Activated CD4-positive, alpha-beta T cell treated with anti-CD3 and anti-CD28 coated beads for 36 hours (primary cell): ENCODE measurements around the gene FAM171A1. TPM values are rescaled to one million over a fixed set of nuclear protein-coding genes. Genes with fewer than 3 reads are reported as not detected.
"Not testable (repeated sequence)": the region's sequence is repeated elsewhere in the genome, so short reads cannot be mapped to it uniquely, and the experiment has no call there.

Experiments used
- ATAC-seq: fragments of 200-7000 bp; cut with Tn5 transposase; one replicate; pipeline ENCODE4 v1.10.0; 2021; ENCODE audit warnings: mild to moderate bottlenecking, moderate library complexity
- CTCF ChIA-PET: fragments of 350-600 bp; sonication (Branson Sonifier 250); formaldehyde crosslinking; loops from one replicate; lab custom pipeline; 2021; ENCODE audit warnings: antibody characterized with exemption; lab: Charles Lee
- POLR2A ChIA-PET: fragments of 350-600 bp; sonication (Branson Sonifier 250); formaldehyde crosslinking; loops from one replicate; lab custom pipeline; 2021; ENCODE audit warnings: antibody characterized with exemption, inconsistent platforms; lab: Charles Lee
- DNase-seq: peaks from one replicate; pipeline ENCODE4 v3.0.0-alpha.2; 2020
- H3K27ac Mint-ChIP-seq: one replicate; pipeline ENCODE4 v1.8.0; 2021; ENCODE audit warnings: mixed read lengths
- H3K27me3 Mint-ChIP-seq: one replicate; pipeline ENCODE4 v1.8.0; 2021; ENCODE audit warnings: mixed read lengths
- H3K36me3 Mint-ChIP-seq: one replicate; pipeline ENCODE4 v1.8.0; 2021; ENCODE audit warnings: low read depth, mixed read lengths
- H3K4me1 Mint-ChIP-seq: one replicate; pipeline ENCODE4 v1.8.0; 2021; ENCODE audit warnings: mixed read lengths
- H3K4me3 Mint-ChIP-seq: one replicate; pipeline ENCODE4 v1.8.0; 2021; ENCODE audit warnings: mild to moderate bottlenecking, moderate library complexity, mixed read lengths
- H3K9me3 Mint-ChIP-seq: one replicate; pipeline ENCODE4 v1.8.0; 2021; ENCODE audit warnings: low read depth, mixed read lengths
- intact Hi-C, 2 experiments: fragments of 100-400 bp; cut with DNase I in 1 of 2; cut with micrococcal nuclease in 1 of 2; formaldehyde crosslinking; loops; one replicate each; pipeline versions ENCODE4 v1.14.2 to v1.15.1; 2022 to 2024; cut with DNase I, micrococcal nuclease
- total RNA-seq, 2 experiments: library from RNA; stranded (reverse); gene quantifications; one replicate each; pipeline ENCODE4 v1.2.3, GENCODE V29; 2021

The FAM171A1 gene
- total RNA-seq, 2 experiments from 2014 or later = 4.1 to 5.8 TPM

DNA sequence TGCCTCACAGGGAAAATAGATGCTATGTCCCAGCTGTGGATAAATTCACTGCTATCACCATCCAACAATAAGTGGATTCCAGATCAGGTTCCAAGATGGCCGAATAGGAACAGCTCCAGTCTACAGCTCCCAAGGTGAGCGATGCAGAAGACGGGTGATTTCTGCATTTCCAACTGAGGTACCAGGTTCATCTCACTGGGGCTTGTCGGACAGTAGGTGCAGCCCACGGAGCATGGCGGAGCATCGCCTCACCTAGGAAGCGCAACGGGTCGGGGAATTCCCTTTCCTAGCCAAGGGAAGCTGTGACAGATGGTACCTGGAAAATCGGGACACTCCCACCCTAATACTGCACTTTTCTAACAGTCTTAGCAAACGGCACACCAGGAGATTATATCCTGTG is 101.3 kb downstream of the FAM171A1 start:
- H3K27me3 Mint-ChIP-seq, intact Hi-C loops, H3K4me1 Mint-ChIP-seq, H3K27ac Mint-ChIP-seq, ATAC-seq, H3K36me3 Mint-ChIP-seq, H3K9me3 Mint-ChIP-seq, H3K4me3 Mint-ChIP-seq, POLR2A ChIA-PET, CTCF ChIA-PET, DNase-seq: not testable (repeated sequence)

DNA sequence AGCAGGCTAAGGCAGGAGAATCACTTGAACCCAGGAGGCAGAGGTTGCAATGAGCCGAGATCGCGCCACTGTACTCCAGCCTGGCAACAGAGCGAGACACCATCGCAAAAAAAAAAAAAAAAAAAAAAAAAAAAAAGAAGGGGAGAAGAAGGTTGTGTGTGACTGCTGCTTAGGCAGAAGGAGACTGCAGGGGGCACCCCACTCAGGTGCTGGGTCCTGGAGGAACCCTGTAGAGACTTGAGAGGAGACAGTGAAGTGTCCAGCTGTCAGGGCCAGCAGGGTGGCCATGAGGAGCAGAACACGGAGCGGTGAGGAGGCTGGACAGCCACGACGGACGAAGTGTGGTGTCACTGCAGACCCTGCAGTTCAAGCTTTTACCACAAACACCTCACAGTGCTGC is 103.6 kb downstream of the FAM171A1 start:
- H3K36me3 Mint-ChIP-seq = peaks cover 3% of the 10 kb centered on the region
- intact Hi-C loops = no loop called here
- H3K27ac Mint-ChIP-seq = no peak overlapping the region
- H3K4me3 Mint-ChIP-seq = no peak overlapping the region
- H3K9me3 Mint-ChIP-seq = peaks cover 6% of the 10 kb centered on the region
- DNase-seq = no peak
- no peaks in the 10 kb centered on the region for H3K4me1 Mint-ChIP-seq
- CTCF ChIA-PET = interaction anchor here (0.5 kb wide), 1 partner anchor 1178 kb away, joined by 3 read pairs; no protein-coding TSS in a partner anchor
- H3K27me3 Mint-ChIP-seq = no peaks in the 10 kb centered on the region
- ATAC-seq = no peak
- POLR2A ChIA-PET = no interaction called here

DNA sequence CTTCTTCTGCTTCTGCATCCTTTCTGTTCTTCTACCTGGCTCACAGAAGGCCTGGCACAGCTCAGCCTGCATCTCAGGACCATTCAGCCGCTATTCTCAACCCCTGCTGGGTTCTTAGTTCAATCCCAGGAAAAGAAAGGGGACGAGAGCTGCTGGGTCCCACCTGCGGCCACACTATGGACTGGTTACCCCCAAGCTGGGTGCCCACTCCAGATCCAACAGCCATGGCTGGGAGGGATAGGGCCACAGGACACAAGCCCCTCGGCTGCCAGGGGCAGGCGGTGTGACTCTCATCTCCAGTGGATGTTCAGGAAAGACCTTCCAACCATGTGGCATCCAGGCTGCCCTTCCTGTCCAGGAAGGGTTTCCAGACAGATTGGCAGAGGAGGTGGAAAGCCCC is 105.0 kb downstream of the FAM171A1 start:
- no peaks in the 10 kb centered on the region for H3K27me3 Mint-ChIP-seq
- no peak overlapping the region for H3K27ac Mint-ChIP-seq
- peaks cover 6% of the 10 kb centered on the region for H3K9me3 Mint-ChIP-seq
- H3K4me1 Mint-ChIP-seq = no peaks in the 10 kb centered on the region
- H3K4me3 Mint-ChIP-seq = no peak overlapping the region
- peaks cover 3% of the 10 kb centered on the region for H3K36me3 Mint-ChIP-seq
- ChIA-PET CTCF (no interaction called here), POLR2A (no interaction called here)
- intact Hi-C loops = no loop called here
- DNase-seq (no peak), ATAC-seq (no peak)

DNA sequence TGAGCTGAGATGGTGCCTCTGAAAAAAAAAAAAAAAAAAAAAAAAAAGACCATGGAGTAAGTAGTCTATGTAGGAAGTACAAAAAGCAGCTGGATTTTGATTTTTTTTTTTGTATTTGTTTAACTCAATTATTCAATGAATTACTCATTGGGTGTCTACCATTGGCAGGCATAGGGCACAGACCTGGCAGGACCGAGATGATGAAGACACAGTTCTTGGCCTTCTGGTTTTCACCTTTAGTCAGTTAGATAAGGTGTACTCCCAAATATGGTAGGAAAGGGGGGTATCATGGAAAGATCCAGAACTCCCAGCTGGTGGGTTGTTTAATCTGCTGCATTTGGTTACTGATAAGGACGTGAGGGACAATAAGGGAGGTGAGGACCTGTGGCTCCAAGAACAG is 105.5 kb downstream of the FAM171A1 start:
- H3K27ac Mint-ChIP-seq = no peak overlapping the region
- no peak for ATAC-seq
- no peak for DNase-seq
- H3K4me1 Mint-ChIP-seq = no peaks in the 10 kb centered on the region
- H3K4me3 Mint-ChIP-seq = no peak overlapping the region
- ChIA-PET POLR2A (interaction anchor here (0.7 kb wide), 1 partner anchor 74 kb away, joined by 3 read pairs; no protein-coding TSS in a partner anchor), CTCF (interaction anchor here (0.6 to 0.9 kb wide), 2 partner anchors 11 to 1988 kb away, joined by 3 to 5 read pairs; no protein-coding TSS in a partner anchor)
- H3K27me3 Mint-ChIP-seq = no peaks in the 10 kb centered on the region
- intact Hi-C loops = no loop called here
- H3K9me3 Mint-ChIP-seq = peaks cover 6% of the 10 kb centered on the region
- H3K36me3 Mint-ChIP-seq = peaks cover 3% of the 10 kb centered on the region

DNA sequence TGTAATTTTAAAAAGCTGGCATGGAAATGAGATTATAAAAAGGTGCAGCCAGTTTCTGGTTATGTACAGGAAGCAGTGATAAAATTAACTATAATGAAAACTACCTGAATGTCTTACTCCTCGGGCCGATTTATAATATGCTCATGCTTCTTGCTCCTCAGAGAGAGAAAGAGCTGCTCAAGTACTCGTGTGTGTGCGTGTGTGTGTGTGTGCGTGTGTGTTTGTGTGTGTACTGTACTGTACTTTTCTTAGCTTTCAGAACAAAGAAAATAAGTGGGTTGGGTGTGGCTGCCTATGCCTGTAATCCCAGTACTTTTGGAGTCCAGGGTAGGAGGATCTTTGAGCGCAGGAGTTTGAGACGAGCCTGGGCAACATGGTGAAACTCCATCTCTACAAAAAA is 106.0 kb downstream of the FAM171A1 start:
- no peak overlapping the region for H3K27ac Mint-ChIP-seq
- H3K36me3 Mint-ChIP-seq = peaks cover 3% of the 10 kb centered on the region
- intact Hi-C loops = no loop called here
- no peak overlapping the region for H3K4me3 Mint-ChIP-seq
- POLR2A ChIA-PET = interaction anchor here (0.7 kb wide), 1 partner anchor 74 kb away, joined by 3 read pairs; no protein-coding TSS in a partner anchor
- no peaks in the 10 kb centered on the region for H3K4me1 Mint-ChIP-seq
- H3K9me3 Mint-ChIP-seq = peaks cover 6% of the 10 kb centered on the region
- H3K27me3 Mint-ChIP-seq = no peaks in the 10 kb centered on the region
- no peak for ATAC-seq
- CTCF ChIA-PET = interaction anchor here (0.6 to 0.9 kb wide), 3 partner anchors 11 to 1987 kb away, joined by 3 to 5 read pairs (median 3); no protein-coding TSS in a partner anchor
- DNase-seq = no peak

DNA sequence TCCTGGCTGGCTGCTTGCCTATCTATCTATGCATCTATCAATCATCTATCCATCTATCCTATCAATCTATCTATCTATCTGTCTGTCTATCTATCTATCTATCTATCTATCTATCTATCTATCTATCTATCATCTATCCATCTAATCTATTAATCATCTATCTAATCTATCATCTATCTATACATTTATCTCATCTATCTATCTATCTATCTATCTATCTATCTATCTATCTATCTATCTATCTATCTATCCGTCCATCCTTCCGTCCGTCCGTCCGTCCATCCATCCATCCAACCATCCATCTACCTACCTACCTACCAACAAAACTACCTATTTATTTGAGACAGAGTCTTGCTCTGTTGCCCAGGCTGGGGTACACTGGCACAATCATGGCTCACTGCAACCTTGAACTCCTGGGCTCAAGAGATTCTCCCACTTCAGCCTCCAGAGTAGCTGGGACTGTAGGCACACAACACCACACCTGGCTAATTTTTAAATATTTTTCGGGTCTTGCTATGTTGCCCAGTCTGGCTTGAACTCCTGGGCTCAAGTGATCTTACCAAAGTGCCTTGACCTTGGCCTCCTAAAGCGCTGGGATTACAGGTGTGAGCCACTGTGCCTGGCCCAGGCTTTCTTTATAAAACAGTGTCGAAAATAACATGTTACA is 107.3 kb downstream of the FAM171A1 start:
- Mint-ChIP-seq H3K27ac (no peak overlapping the region), H3K27me3 (no peaks in the 10 kb centered on the region), H3K4me1 (no peaks in the 10 kb centered on the region), H3K4me3 (no peak overlapping the region), H3K36me3 (no peaks in the 10 kb centered on the region), H3K9me3 (no peaks in the 10 kb centered on the region)
- ChIA-PET CTCF (interaction anchor here (0.7 to 0.8 kb wide), 2 partner anchors 23 to 123 kb away, joined by 3 to 4 read pairs; no protein-coding TSS in a partner anchor), POLR2A (no interaction called here)
- intact Hi-C loops = no loop called here
- DNase-seq (no peak), ATAC-seq (no peak)

DNA sequence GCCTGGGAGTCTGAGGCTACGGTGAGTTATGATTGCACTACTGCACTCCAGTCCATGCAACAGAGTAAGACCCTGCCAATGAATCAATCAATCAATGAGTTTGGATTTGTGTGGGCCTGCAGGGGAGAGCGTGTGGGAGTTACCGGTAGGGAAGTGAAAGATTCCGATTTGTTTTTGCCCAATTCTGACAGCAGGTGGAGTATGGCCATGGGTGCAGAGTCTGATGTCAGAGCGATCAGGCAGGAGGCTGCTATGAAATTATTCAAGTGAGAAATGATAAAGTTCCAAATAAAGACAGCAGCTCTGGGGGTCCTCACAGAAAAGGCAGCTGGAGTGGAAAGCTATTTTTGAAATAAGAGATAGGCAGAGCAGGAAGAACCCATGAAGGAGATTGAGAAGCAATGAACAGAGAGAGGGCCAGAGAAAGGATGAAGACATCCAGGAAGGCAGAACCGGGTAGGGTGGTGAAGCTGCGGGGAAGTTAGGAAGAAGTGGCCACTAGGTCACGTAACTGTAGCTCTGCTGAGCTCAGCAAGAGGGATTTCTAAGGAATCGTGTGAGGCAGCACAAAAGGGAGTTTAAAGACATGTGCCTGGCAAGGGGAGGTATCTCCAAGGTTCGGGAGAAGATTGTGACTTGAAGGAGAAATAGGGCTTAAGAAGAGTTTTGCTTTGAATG is 108.9 kb downstream of the FAM171A1 start:
- Mint-ChIP-seq H3K27me3 (no peaks in the 10 kb centered on the region), H3K4me1 (no peaks in the 10 kb centered on the region), H3K27ac (no peak overlapping the region), H3K4me3 (no peak overlapping the region), H3K36me3 (no peaks in the 10 kb centered on the region), H3K9me3 (no peaks in the 10 kb centered on the region)
- ChIA-PET POLR2A (no interaction called here), CTCF (no interaction called here)
- ATAC-seq (no peak), DNase-seq (peak; percentile 11)
- intact Hi-C loops = no loop called here

DNA sequence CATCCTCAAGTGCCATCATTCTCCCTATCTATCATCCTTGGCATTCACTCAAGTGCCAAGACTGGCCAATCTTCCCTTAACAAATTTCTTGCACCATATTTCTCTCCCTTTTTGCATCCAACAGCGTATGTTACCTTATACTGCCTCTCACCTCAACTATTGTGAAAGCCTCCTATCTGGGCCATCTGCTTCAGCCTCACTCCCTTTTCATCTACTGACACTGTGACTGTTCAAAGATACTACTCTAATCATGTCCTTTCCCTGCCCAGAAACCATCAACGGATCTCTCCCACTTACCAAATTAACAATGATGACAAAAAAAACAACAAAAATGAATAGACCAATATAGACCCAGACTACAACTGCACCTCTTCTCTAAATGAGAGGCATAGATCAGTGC is 112.0 kb downstream of the FAM171A1 start:
- Mint-ChIP-seq H3K4me1 (peaks cover 12% of the 10 kb centered on the region), H3K4me3 (no peak overlapping the region), H3K36me3 (no peaks in the 10 kb centered on the region), H3K27ac (no peak overlapping the region), H3K27me3 (no peaks in the 10 kb centered on the region), H3K9me3 (no peaks in the 10 kb centered on the region)
- CTCF ChIA-PET = interaction anchor here (0.6 kb wide), 1 partner anchor 222 kb away, joined by 5 read pairs; no protein-coding TSS in a partner anchor
- intact Hi-C loops = no loop called here
- DNase-seq (no peak), ATAC-seq (no peak)
- POLR2A ChIA-PET = no interaction called here

DNA sequence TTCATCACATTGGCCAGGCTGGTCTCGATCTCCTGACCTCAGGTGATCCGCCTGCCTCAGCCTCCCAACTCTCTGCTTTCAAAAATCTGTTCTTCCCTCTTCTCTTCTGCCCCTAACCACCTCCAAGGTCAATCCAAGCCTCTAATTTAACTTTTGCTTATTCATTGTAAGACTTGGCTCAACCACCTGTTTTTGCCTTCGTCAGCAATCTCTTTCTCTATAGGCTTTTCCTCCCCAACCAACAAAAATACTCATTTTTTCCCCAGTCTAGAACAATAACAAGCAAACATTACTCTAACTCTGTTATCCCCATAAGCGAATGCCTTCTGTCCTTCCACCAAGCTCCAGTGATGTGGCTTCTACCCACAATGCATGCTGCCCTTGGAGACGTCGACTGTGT is 112.8 kb downstream of the FAM171A1 start:
- Mint-ChIP-seq H3K9me3 (no peaks in the 10 kb centered on the region), H3K36me3 (no peaks in the 10 kb centered on the region), H3K4me3 (no peak overlapping the region), H3K27me3 (no peaks in the 10 kb centered on the region), H3K4me1 (peaks cover 20% of the 10 kb centered on the region), H3K27ac (no peak overlapping the region)
- intact Hi-C loops = no loop called here
- POLR2A ChIA-PET = no interaction called here
- ATAC-seq = no peak
- CTCF ChIA-PET = no interaction called here
- no peak for DNase-seq

DNA sequence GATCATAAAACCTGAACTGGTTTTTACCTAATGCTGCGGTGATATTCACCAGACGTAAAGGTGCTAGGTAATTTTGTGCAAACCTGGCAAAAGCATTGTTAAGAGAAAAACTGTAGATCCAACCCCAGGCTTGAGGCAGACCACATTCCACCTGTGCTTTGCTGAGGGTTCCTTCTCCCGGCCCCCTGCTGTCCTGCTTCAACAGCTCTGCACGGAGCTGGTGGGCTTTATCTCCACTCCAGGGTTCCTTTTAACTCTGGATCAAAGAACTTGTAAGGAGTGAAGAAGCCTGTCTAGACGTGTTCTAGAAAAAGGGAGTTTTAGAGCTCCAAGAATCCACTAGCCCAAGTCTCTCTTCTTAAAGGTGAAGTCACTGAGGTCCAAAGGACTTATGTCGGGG is 115.1 kb downstream of the FAM171A1 start:
- ChIA-PET POLR2A (no interaction called here), CTCF (no interaction called here)
- peaks cover 31% of the 10 kb centered on the region for H3K4me1 Mint-ChIP-seq
- no peaks in the 10 kb centered on the region for H3K9me3 Mint-ChIP-seq
- no peaks in the 10 kb centered on the region for H3K36me3 Mint-ChIP-seq
- intact Hi-C loops = no loop called here
- ATAC-seq (no peak), DNase-seq (no peak)
- no peak overlapping the region for H3K4me3 Mint-ChIP-seq
- no peaks in the 10 kb centered on the region for H3K27me3 Mint-ChIP-seq
- H3K27ac Mint-ChIP-seq = no peak overlapping the region

DNA sequence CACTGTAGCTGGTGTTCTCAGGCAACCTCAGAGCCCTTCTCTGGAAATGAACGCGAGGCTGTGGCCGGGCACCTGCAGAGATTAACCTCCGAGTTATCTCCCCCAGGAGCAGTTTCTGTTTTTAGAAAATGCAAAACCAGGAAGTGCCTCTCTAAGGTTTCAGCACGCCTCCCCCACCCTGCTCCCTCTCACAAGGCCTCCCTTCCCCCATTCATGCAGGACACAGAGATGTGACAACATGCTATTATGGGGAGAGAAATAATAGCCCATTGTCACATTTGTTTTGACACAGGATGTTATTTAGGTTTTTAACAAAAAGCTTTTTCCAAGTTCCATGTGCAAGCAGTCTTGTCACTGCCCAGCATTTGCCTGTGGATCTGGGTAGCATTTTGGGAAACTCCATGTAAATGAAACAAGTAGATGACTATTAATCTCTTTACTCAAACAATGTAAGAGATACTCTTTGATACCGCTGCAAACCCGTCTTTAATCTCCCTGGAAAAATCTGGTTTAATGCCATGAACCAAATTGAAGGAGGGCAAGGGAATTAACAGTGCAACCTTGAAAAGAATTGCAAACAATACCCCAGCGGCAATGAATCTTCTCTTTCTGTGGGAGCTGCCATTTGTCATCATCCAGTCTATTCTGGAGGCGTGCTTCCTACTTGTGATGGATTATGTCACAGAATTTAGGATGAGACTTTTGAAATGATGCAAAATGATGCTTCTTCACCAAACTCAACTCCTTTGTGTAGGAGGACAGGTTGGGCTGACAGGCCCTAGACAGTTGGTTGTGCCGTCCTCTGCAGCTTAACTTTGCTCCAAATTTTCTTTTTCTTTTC is 116.1 kb downstream of the FAM171A1 start:
- peak overlapping the region; percentile 77 for H3K4me3 Mint-ChIP-seq
- H3K27me3 Mint-ChIP-seq = no peaks in the 10 kb centered on the region
- ATAC-seq (peak; percentile 81), DNase-seq (peak; percentile 57)
- H3K4me1 Mint-ChIP-seq = peaks cover 31% of the 10 kb centered on the region
- ChIA-PET CTCF (interaction anchor here (0.7 to 1.3 kb wide), 3 partner anchors 10 to 119 kb away, joined by 3 to 4 read pairs (median 3); no protein-coding TSS in a partner anchor), POLR2A (no interaction called here)
- H3K36me3 Mint-ChIP-seq = no peaks in the 10 kb centered on the region
- intact Hi-C loops = loop anchor here in 1 of 2 experiments (5.0 kb wide), 1 partner anchor 117 kb away; the partner anchor contains the start of gene FAM171A1
- H3K27ac Mint-ChIP-seq = peak overlapping the region; percentile 72
- no peaks in the 10 kb centered on the region for H3K9me3 Mint-ChIP-seq
